Measurements from ENCODE around the gene KIF16B.

KIF16B gene

GRCh38 chr20:16352751-16353416 is 220.4 kb downstream of the KIF16B start:
- no peak for DNase-seq

GRCh38 chr20:16352321-16352720 is 220.9 kb downstream of the KIF16B start:
- DNase-seq, result no peak

DNA sequence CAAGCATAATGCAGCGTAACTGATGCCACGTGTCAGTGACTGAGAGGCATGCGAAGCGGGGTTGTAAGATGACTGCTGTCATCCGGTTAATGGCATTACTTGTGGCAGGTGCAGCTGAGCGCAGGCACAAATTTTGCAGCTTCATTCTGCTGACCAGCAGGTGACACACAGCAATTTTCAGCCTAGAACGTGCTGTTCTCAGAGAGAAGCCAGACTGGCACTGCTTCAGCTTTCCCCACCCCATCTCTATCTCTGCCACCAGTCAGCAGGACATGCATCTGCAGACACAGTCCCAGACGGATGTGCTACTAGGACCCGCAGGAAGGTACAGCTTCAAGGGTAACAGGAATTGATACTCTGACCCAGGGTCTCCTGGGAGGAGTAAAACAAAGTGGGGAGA is 221.8 kb downstream of the KIF16B start:
- DNase-seq, result peak in 2 of 51 donors; percentile 4 to 5

DNA sequence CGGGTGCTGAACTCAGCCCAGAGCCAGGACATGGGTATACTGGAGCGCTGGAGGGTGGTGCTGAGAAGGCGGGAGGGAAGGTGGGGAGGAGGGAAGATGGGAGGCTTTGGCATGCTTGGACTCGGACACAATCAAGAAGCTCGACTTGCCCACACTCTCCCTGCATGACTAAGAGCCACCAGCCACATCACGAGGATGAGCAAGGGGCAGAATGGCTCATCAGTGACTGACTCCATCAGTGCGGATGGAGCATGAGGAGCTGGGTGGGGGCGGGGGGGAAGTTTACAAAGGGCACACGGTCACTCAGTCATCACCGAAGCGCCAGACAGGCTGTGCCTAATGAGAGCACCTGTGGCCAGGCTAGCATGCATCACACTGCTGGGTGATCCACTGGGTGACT is 222.8 kb downstream of the KIF16B start:
- peak in 5 of 51 donors; percentile 8 to 56 (median 27) for DNase-seq

DNA sequence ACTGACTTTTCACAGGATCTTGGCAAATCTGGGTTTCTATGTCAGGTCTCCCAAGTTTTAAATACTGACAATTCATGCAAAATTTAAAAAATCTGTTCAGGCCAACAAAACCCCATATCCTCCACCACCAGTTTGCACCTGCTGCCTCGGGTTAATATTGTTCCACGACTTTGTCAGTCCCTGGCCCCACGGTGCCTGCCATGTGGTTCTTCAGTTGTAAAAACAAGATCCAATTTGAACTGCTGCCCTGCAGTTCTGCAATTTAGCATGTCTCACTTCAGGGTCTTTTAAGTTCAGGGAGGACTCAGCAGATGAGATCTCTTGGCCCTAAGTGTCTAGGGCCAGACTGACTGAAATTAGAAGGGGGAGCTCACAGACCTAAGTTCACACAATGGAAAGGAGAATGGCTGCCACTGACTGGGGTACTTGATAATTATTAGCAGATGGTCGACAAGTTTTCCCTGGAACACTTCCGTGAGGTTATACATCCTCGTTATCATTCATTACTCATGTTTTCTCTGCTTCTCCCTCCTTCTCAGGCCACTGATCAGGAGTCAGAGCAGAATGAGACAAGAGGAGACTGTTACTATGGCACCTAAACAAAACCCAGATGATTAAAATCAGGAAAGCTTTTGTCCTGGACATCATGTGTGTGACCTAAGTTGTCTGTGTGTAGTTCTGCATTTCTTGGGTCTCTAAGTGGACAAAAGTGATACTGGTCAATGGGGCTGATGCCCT is 223.6 kb downstream of the KIF16B start:
- DNase-seq, result peak in 1 of 51 donors; percentile 20

DNA sequence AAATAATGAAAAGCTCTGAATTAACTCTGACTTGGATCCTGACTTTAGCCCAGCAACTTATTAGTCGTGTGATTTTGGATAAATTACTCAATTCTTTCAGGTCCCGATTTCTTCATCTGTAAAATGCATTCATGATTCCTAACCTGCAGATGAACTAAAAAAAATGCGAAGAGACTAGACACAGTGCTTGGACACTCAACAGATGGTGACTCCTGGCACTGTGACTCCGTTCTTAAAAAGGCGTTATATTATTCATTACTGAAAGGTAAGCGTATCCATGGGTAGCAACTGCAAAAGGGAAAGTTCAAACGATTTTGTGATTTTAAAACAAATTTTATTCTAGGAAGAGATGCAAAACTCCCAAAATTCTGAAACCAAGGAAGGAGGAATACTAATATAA is 226.3 kb downstream of the KIF16B start:
- DNase-seq, result no peak

- DNase-seq, result no peak
These were observed 235.5 kb downstream of the KIF16B start for GRCh38 chr20:16337707-16338106.

- no peak for DNase-seq
These were observed 245.6 kb downstream of the KIF16B start for GRCh38 chr20:16327606-16328005.

DNA sequence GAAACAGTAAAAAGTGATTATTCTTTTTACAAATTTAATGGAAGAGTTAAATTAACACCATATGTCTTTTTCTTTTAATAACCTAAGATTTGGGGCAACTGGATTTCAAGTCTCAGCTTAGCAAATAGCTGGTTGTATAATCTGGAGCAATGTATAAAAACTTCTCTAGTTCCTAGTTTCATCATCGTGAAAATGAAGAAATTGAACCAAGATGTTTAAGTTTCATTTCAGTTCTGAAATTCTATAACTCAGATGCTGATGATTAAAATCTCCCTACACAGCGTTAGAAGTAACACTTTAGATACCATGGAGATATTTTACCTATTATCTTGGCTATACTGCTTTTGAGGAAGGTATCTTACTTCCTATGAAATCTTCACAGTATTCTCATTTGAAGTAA is 252.0 kb downstream of the KIF16B start:
- DNase-seq, result no peak

- DNase-seq, result no peak
These were observed 255.5 kb downstream of the KIF16B start for GRCh38 chr20:16317445-16318362.

DNA sequence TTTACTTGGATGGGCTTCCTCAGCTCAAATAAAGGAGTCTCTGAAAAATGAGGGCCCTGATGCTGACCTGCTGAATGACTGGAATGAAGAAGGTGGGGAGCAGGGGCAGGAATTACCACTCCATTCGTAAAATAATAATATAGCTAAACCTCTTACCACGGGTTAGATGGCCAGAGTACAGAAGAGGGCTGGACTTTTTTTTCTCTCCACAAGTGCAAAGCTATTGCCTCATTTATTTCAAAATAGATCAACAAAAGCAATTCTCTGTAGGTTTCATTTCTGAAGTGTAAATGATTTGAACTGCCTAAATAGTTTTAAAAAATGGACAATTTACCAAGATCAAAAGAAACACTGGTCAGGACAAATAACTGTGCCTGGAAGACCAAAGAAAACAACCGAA is 256.7 kb downstream of the KIF16B start:
- no peak for DNase-seq

GRCh38 chr20:16314748-16315159 is 258.5 kb downstream of the KIF16B start:
- peak in 1 of 51 donors; percentile 40 for DNase-seq

- DNase-seq, result no peak
These were observed 258.9 kb downstream of the KIF16B start for GRCh38 chr20:16314320-16314719.

DNA sequence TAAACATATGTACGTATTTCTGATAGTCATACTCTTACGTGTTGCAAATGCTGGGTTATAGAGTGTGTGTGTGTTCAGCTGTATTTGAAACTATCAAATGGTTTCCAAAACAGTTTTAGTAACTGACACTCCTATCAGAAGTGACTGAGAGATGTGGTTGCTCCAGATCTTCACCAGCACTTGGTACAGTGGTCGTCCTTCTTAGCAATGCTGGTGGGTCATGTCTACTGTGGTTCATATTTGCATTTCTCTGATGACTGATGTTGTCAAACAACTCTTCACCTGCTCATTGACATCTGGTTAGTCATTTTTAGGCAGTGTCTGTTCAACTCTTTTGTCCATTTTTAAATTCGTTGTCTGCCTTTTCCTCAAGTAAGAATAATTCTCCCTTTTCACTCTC is 259.3 kb downstream of the KIF16B start:
- no peak for DNase-seq

DNA sequence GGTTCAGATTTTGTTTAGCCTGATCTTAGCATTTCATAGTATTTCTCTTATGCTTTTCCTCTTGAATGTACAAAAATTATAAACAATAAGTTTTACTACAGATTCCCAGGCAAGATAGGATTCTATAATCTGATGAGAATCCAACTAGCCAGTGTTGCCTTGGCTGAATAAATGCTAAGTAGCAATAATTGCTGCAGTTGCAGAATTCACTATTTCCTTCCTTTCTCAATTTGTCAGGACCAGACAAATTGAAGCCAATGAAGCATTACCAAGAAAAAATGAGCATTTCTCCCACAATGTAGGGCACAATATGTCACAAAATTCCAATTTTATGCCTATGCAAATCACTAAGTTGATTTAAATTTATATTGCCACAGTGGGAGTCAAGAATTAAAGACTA is 260.2 kb downstream of the KIF16B start:
- no peak for DNase-seq

DNA sequence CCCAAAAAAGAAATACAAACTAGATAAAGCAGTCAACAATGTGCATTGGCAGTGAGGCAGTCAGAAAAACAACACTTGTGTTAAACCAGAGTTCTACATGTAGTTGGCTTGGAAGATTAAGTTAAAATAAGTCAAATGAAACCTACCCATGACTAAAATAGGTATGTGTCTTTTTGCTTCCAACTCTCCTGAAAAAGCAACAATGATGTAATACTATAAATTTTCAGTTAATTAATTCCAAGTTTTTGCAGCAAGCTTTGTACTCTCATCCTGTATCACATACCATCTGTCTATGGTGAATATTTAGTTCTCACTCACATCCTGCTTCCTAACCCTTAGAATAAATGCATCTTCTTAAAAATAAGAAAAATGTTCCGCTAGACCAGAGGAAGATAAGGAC is 261.5 kb downstream of the KIF16B start:
- no peak for DNase-seq

GRCh38 chr20:16308754-16309153 is 264.5 kb downstream of the KIF16B start:
- no peak for DNase-seq

DNA sequence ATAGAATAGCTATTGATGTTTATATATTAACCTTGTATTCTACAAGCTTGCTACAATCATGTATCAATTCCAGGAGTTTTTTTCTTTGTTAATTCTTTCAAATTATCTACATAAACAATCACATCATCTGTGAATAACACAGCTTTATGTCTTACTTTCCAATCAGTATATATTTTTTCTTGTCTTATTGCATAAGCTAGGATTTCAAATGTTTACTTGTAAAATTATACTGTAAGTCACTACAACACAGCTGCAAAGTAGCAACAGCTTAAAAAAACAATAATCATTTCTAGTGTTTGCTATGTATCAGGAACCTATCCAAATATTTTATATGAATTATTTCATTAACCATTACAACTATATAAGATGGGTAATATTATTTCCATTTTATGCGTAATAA is 270.4 kb downstream of the KIF16B start:
- DNase-seq, result no peak

- DNase-seq, result no peak
These were observed 271.3 kb downstream of the KIF16B start for GRCh38 chr20:16301986-16302385.

- no peak for DNase-seq
These were observed 273.4 kb downstream of the KIF16B start for GRCh38 chr20:16299897-16300296.

GRCh38 chr20:16296931-16297330 is 276.3 kb downstream of the KIF16B start:
- no peak for DNase-seq

DNA sequence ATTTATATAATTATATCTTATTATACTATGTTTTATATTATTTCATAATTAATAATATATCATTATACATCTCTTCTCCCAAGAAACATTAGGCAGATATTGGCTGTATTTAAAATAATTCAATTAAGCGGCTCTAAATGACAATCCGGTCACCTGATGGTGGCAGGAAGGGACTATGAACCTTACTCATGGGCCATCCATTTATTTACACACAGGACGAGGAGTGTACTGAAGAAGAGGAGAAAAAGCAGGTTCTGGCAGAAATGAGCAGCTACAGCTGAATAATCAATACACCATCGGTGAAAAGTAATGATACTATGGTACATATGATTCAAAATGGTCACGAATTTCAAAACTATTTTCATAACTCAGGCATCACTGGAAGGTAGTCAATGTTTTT is 277.7 kb downstream of the KIF16B start:
- DNase-seq, result no peak
